Activated T-helper 1 cell treated with anti-CD3 and anti-CD28 coated beads, Interleukin-12 subunit alpha, Interleukin-12 subunit beta, Interleukin-2, Interleukin-4 antibody, amounts not matched to agents 30 ng/mL and 10 ng/mL and 1 ng/mL, durations not matched to agents 14 hours and 24 hours and 36 hours (primary cell): ENCODE measurements around the gene SMIM45.
A peak's percentile ranks its signal among the peaks of the same experiment; 100 is the strongest.

Source experiments
- DNase-seq: peaks from one replicate; pipeline ENCODE4 v3.0.0; 2021; ENCODE audit warnings: low spot score
- H3K27ac Mint-ChIP-seq: one replicate; pipeline ENCODE4 v1.8.0; 2021; ENCODE audit warnings: mild to moderate bottlenecking, mixed read lengths
- H3K27me3 Mint-ChIP-seq: one replicate; pipeline ENCODE4 v1.8.0; 2022; ENCODE audit warnings: mild to moderate bottlenecking, moderate library complexity, mixed read lengths; ENCODE audit not compliant: insufficient read depth
- H3K36me3 Mint-ChIP-seq: one replicate; pipeline ENCODE4 v1.8.0; 2021; ENCODE audit warnings: low read depth, mixed read lengths
- H3K4me1 Mint-ChIP-seq: one replicate; pipeline ENCODE4 v1.8.0; 2021; ENCODE audit warnings: low read depth, mixed read lengths
- H3K4me3 Mint-ChIP-seq: one replicate; pipeline ENCODE4 v1.8.0; 2021; ENCODE audit warnings: mild to moderate bottlenecking, moderate library complexity, mixed read lengths
- H3K9me3 Mint-ChIP-seq: one replicate; pipeline ENCODE4 v1.8.0; 2021; ENCODE audit warnings: mixed read lengths
- intact Hi-C: fragments of 100-400 bp; cut with micrococcal nuclease; formaldehyde crosslinking; loops from one replicate; pipeline ENCODE4 v1.15.1; 2024

SMIM45 gene

GRCh38 chr22:41912338-41913039 lies 39.5 kb upstream of the SMIM45 start:
- peak overlapping the region; percentile 64 for H3K4me3 Mint-ChIP-seq
- H3K27ac Mint-ChIP-seq = no peak overlapping the region
- peaks cover 55% of the 10 kb centered on the region for H3K27me3 Mint-ChIP-seq
- H3K4me1 Mint-ChIP-seq = peaks cover 32% of the 10 kb centered on the region
- intact Hi-C loops = no loop called here
- DNase-seq = no peak
- H3K36me3 Mint-ChIP-seq = peaks cover 7% of the 10 kb centered on the region
- H3K9me3 Mint-ChIP-seq = no peaks in the 10 kb centered on the region

- DNase-seq = no peak
- peaks cover 7% of the 10 kb centered on the region for H3K36me3 Mint-ChIP-seq
- peaks cover 28% of the 10 kb centered on the region for H3K4me1 Mint-ChIP-seq
- H3K27ac Mint-ChIP-seq = peak overlapping the region; percentile 61
- intact Hi-C loops = no loop called here
- H3K27me3 Mint-ChIP-seq = peaks cover 56% of the 10 kb centered on the region
- H3K9me3 Mint-ChIP-seq = no peaks in the 10 kb centered on the region
- H3K4me3 Mint-ChIP-seq = peak overlapping the region; percentile 64
These were observed 38.8 kb upstream of the SMIM45 start for GRCh38 chr22:41913040-41913719.

GRCh38 chr22:41913842-41914534 lies 38.0 kb upstream of the SMIM45 start:
- no peak for DNase-seq
- H3K4me3 Mint-ChIP-seq = peak overlapping the region; percentile 42
- H3K36me3 Mint-ChIP-seq = peaks cover 3% of the 10 kb centered on the region
- no peaks in the 10 kb centered on the region for H3K9me3 Mint-ChIP-seq
- H3K27me3 Mint-ChIP-seq = peaks cover 53% of the 10 kb centered on the region
- intact Hi-C loops = no loop called here
- peaks cover 23% of the 10 kb centered on the region for H3K4me1 Mint-ChIP-seq
- H3K27ac Mint-ChIP-seq = no peak overlapping the region

- peaks cover 17% of the 10 kb centered on the region for H3K4me1 Mint-ChIP-seq
- intact Hi-C loops = no loop called here
- no peak overlapping the region for H3K4me3 Mint-ChIP-seq
- no peaks in the 10 kb centered on the region for H3K9me3 Mint-ChIP-seq
- peaks cover 49% of the 10 kb centered on the region for H3K27me3 Mint-ChIP-seq
- H3K36me3 Mint-ChIP-seq = no peaks in the 10 kb centered on the region
- H3K27ac Mint-ChIP-seq = no peak overlapping the region
- no peak for DNase-seq
These were observed 37.3 kb upstream of the SMIM45 start for GRCh38 chr22:41914611-41915034.

GRCh38 chr22:41915035-41915785 lies 36.7 kb upstream of the SMIM45 start, which contains the start of gene SHISA8:
SHISA8 (minus strand) TSS chr22:41915074; CDS start chr22:41914667, 407 bp downstream.
- Mint-ChIP-seq H3K27ac (peak within 1 kb of the TSS; percentile 29), H3K9me3 (no peaks in the 10 kb centered on the region), H3K27me3 (peaks cover 49% of the 10 kb centered on the region), H3K4me3 (peak within 1 kb of the TSS; percentile 42), H3K36me3 (no peaks in the 10 kb centered on the region), H3K4me1 (peaks cover 17% of the 10 kb centered on the region)
- DNase-seq = peak; percentile 57
- intact Hi-C loops = no loop called here

GRCh38 chr22:41915786-41916493 lies 36.0 kb upstream of the SMIM45 start:
- H3K36me3 Mint-ChIP-seq = no peaks in the 10 kb centered on the region
- H3K4me1 Mint-ChIP-seq = peaks cover 17% of the 10 kb centered on the region
- peak overlapping the region; percentile 29 for H3K27ac Mint-ChIP-seq
- peaks cover 49% of the 10 kb centered on the region for H3K27me3 Mint-ChIP-seq
- intact Hi-C loops = no loop called here
- peak overlapping the region; percentile 35 for H3K4me3 Mint-ChIP-seq
- no peaks in the 10 kb centered on the region for H3K9me3 Mint-ChIP-seq
- no peak for DNase-seq

GRCh38 chr22:41916745-41917358 lies 35.1 kb upstream of the SMIM45 start:
- no peaks in the 10 kb centered on the region for H3K9me3 Mint-ChIP-seq
- H3K4me3 Mint-ChIP-seq = no peak overlapping the region
- no peaks in the 10 kb centered on the region for H3K36me3 Mint-ChIP-seq
- no peak for DNase-seq
- H3K27ac Mint-ChIP-seq = no peak overlapping the region
- H3K27me3 Mint-ChIP-seq = peaks cover 42% of the 10 kb centered on the region
- intact Hi-C loops = no loop called here
- peaks cover 17% of the 10 kb centered on the region for H3K4me1 Mint-ChIP-seq

- no peaks in the 10 kb centered on the region for H3K36me3 Mint-ChIP-seq
- peaks cover 36% of the 10 kb centered on the region for H3K27me3 Mint-ChIP-seq
- no peak overlapping the region for H3K4me3 Mint-ChIP-seq
- intact Hi-C loops = no loop called here
- no peak for DNase-seq
- peaks cover 16% of the 10 kb centered on the region for H3K4me1 Mint-ChIP-seq
- H3K27ac Mint-ChIP-seq = no peak overlapping the region
- no peaks in the 10 kb centered on the region for H3K9me3 Mint-ChIP-seq
These were observed 34.5 kb upstream of the SMIM45 start for GRCh38 chr22:41917375-41917902.

GRCh38 chr22:41917903-41918791 lies 33.8 kb upstream of the SMIM45 start:
- Mint-ChIP-seq H3K9me3 (no peaks in the 10 kb centered on the region), H3K36me3 (no peaks in the 10 kb centered on the region), H3K27me3 (peaks cover 32% of the 10 kb centered on the region), H3K4me1 (peaks cover 8% of the 10 kb centered on the region), H3K27ac (no peak overlapping the region), H3K4me3 (peak overlapping the region; percentile 11)
- intact Hi-C loops = no loop called here
- no peak for DNase-seq

- peaks cover 6% of the 10 kb centered on the region for H3K4me1 Mint-ChIP-seq
- no peak for DNase-seq
- H3K27ac Mint-ChIP-seq = no peak overlapping the region
- H3K4me3 Mint-ChIP-seq = peak overlapping the region; percentile 69
- peaks cover 31% of the 10 kb centered on the region for H3K27me3 Mint-ChIP-seq
- intact Hi-C loops = loop anchor here (1.0 kb wide), 1 partner anchor 21 kb away; no protein-coding TSS in a partner anchor
- H3K36me3 Mint-ChIP-seq = no peaks in the 10 kb centered on the region
- no peaks in the 10 kb centered on the region for H3K9me3 Mint-ChIP-seq
These were observed 32.4 kb upstream of the SMIM45 start for GRCh38 chr22:41919357-41920224.
